GM19397 (cell line): ENCODE results near the gene NUP214.
"Not testable (repeated sequence)": the region's sequence is repeated elsewhere in the genome, so short reads cannot be mapped to it uniquely, and the experiment has no call there.

Source experiments
- ATAC-seq: cut with Tn5 transposase; IDR thresholded peaks from one replicate; pipeline ENCODE4 v1.9.1; 2021; ENCODE audit warnings: mild to moderate bottlenecking, moderate library complexity; ENCODE audit not compliant: unreplicated experiment

Gene NUP214

GRCh38 chr9:131191032-131191431 lies 65.6 kb downstream of the NUP214 start:
- not testable (repeated sequence) for ATAC-seq

- ATAC-seq, result no peak
Observed at GRCh38 chr9:131191857-131192256, 66.5 kb downstream of the NUP214 start.

- ATAC-seq, result no peak
Observed at GRCh38 chr9:131193051-131193450, 67.7 kb downstream of the NUP214 start.

- ATAC-seq, result no peak
Observed at GRCh38 chr9:131194762-131195161, 69.4 kb downstream of the NUP214 start.

GRCh38 chr9:131197160-131197911 lies 72.0 kb downstream of the NUP214 start:
- no peak for ATAC-seq

- ATAC-seq, result no peak
Observed at GRCh38 chr9:131198041-131198715, 72.8 kb downstream of the NUP214 start.

- no peak for ATAC-seq
Observed at GRCh38 chr9:131201856-131202255, 76.5 kb downstream of the NUP214 start.

GRCh38 chr9:131203431-131204218 lies 78.2 kb downstream of the NUP214 start:
- no peak for ATAC-seq

- no peak for ATAC-seq
Observed at GRCh38 chr9:131204285-131204684, 78.9 kb downstream of the NUP214 start.

- ATAC-seq, result no peak
Observed at GRCh38 chr9:131206495-131206894, 81.1 kb downstream of the NUP214 start.

- not testable (repeated sequence) for ATAC-seq
Observed at GRCh38 chr9:131211920-131212319, 86.5 kb downstream of the NUP214 start.

- no peak for ATAC-seq
Observed at GRCh38 chr9:131214286-131214856, 89.0 kb downstream of the NUP214 start.

GRCh38 chr9:131214876-131215275 lies 89.5 kb downstream of the NUP214 start:
- ATAC-seq, result no peak

- no peak for ATAC-seq
Observed at GRCh38 chr9:131216806-131217205, 91.4 kb downstream of the NUP214 start.

GRCh38 chr9:131217331-131218031 lies 92.1 kb downstream of the NUP214 start:
- no peak for ATAC-seq

GRCh38 chr9:131218370-131218769 lies 93.0 kb downstream of the NUP214 start:
- ATAC-seq, result no peak

GRCh38 chr9:131220485-131220884 lies 95.1 kb downstream of the NUP214 start:
- ATAC-seq, result no peak

GRCh38 chr9:131222460-131222859 lies 97.1 kb downstream of the NUP214 start:
- ATAC-seq, result no peak

GRCh38 chr9:131226226-131226625 lies 100.8 kb downstream of the NUP214 start:
- no peak for ATAC-seq

GRCh38 chr9:131227112-131227958 lies 101.9 kb downstream of the NUP214 start:
- ATAC-seq, result no peak
